ENCODE results near the gene ATG14. TPM values are rescaled to one million over a fixed set of nuclear protein-coding genes. Genes with fewer than 3 reads are reported as not detected.
"Not testable (repeated sequence)": the region's sequence is repeated elsewhere in the genome, so short reads cannot be mapped to it uniquely, and the experiment has no call there.

The ATG14 gene
- total and polyA plus RNA-seq, 2 of the 8 experiments (the other 6 are each of a cell fraction or from before 2014, with no cell fraction given), result 4.9 to 10.8 TPM

DNA sequence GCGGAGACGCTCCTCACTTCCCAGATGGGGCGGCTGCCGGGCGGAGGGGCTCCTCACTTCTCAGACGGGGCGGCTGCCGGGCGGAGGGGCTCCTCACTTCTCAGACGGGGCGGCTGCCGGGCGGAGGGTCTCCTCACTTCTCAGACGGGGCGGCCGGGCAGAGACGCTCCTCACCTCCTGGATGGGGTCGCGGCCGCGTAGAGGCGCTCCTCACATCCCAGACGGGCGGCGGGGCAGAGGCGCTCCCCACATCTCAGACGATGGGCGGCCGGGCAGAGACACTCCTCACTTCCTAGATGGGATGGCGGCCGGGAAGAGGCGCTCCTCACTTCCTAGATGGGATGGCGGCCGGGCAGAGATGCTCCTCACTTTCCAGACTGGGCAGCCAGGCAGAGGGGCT is 44.8 kb upstream of the ATG14 start:
- H2BK12ac ChIP-seq (ENCODE audit: low read depth, low read length); H3K18ac ChIP-seq (ENCODE audit: extremely low read depth, low read length); H3K4me3 ChIP-seq (ENCODE audit: extremely low read depth in 1 of 4, insufficient read depth in 2 of 4, low read depth in 3 of 4, low read length in 4 of 4); H3K9me3 ChIP-seq (ENCODE audit: insufficient read depth in 2 of 2, low read depth in 1 of 2, low read length in 1 of 2); H3K4ac ChIP-seq (replicated peaks; ENCODE audit: insufficient read length, low read depth, low read length); H2BK120ac ChIP-seq (replicated peaks; ENCODE audit: low read depth, low read length); H4K5ac ChIP-seq (ENCODE audit: insufficient read length, low read depth, low read length); H4K8ac ChIP-seq (ENCODE audit: extremely low read depth, insufficient read depth, low read length); H3K23me2 ChIP-seq (ENCODE audit: low read depth, low read length); H2AFZ ChIP-seq (ENCODE audit: low read length); H3K4me2 ChIP-seq (ENCODE audit: insufficient read depth in 1 of 2, low read depth in 2 of 2, low read length in 2 of 2); H3K4me1 ChIP-seq (replicated peaks in 1 of 4; ENCODE audit: control insufficient read depth in 3 of 4, insufficient read depth in 4 of 4, low read length in 3 of 4); POLR2A ChIA-PET (ENCODE audit: partially characterized antibody); FAIRE-seq; H2BK5ac ChIP-seq (ENCODE audit: low read depth, low read length); H2BK20ac ChIP-seq (ENCODE audit: low read length); H3K36me3 ChIP-seq (ENCODE audit: control insufficient read depth in 2 of 4, insufficient read depth in 4 of 4, low read length in 3 of 4); H2BK15ac ChIP-seq (ENCODE audit: low read length); H3K27me3 ChIP-seq (replicated peaks in 1 of 4; ENCODE audit: control insufficient read depth in 3 of 4, extremely low read depth in 1 of 4, insufficient read depth in 3 of 4, low read length in 3 of 4); H3K23ac ChIP-seq (ENCODE audit: insufficient read length); H3K27ac ChIP-seq (ENCODE audit: low read depth, low read length); H4K91ac ChIP-seq (replicated peaks; ENCODE audit: insufficient read length, low read length); H2AK5ac ChIP-seq (ENCODE audit: low read depth, low read length); H3K9ac ChIP-seq (replicated peaks in 1 of 4; ENCODE audit: extremely low read depth in 1 of 4, low read depth in 3 of 4, low read length in 3 of 4); H3K56ac ChIP-seq (replicated peaks; ENCODE audit: insufficient read length, low read depth, low read length); H3K79me2 ChIP-seq (ENCODE audit: control insufficient read depth in 1 of 2, insufficient read depth in 2 of 2, low read length in 2 of 2); H3K14ac ChIP-seq (ENCODE audit: insufficient read length); H3K79me1 ChIP-seq (ENCODE audit: low read depth, low read length); DNase-seq (ENCODE audit: low read depth in 1 of 2, low spot score in 2 of 2); H4K20me1 ChIP-seq (replicated peaks in 1 of 2; ENCODE audit: control insufficient read depth in 1 of 2, insufficient read depth in 2 of 2, low read length in 2 of 2): not testable (repeated sequence)
- CTCF ChIA-PET (ENCODE audit: partially characterized antibody), result interaction anchor here (2.9 kb wide), 1 partner anchor 9 kb away, joined by 15 read pairs; no protein-coding TSS in a partner anchor
- WGBS, 2 experiments (ENCODE audit: extremely low coverage in 1 of 2, insufficient coverage in 1 of 2, insufficient read length in 1 of 2, insufficient replicate concordance in 2 of 2, low coverage in 1 of 2, low lambda C conversion rate in 2 of 2, missing lambda C conversion rate in 1 of 2), result 95% methylated on average over 4 of the region's 34 CpGs; no CpG with 5 or more reads in 1 of the 2 experiments

Data from H1 (cell line).